HepG2 (cell line): Measurements from ENCODE around the gene NRG3. TPM values are rescaled to one million over a fixed set of nuclear protein-coding genes. Genes with fewer than 3 reads are reported as not detected.

Experiments used
- ATAC-seq: fragments of 200-7000 bp; cut with Tn5 transposase; 3 replicates; pipeline ENCODE4 v1.9.1; 2020; ENCODE audit warnings: mild to moderate bottlenecking, moderate library complexity
- BruUV-seq: library from RNA; stranded (reverse); fragments of 400-500 nt; replicated peaks from 2 replicates; lab custom pipeline; 2021; lab: Mats Ljungman, UMichigan
- CTCF ChIA-PET: fragments of 300-600 bp; formaldehyde crosslinking; extraction: SDS; loops from one replicate; lab custom pipeline; 2021; ENCODE audit warnings: low total read pairs, inconsistent platforms, low intra/inter-chr PET ratio; lab: Yijun Ruan, JAX
- POLR2A ChIA-PET: fragments of 350-600 bp; sonication (Branson Sonifier 250); formaldehyde crosslinking; loops from one replicate; lab custom pipeline; 2020; ENCODE audit warnings: antibody characterized with exemption, inconsistent platforms; lab: Yijun Ruan, JAX
- DNase-seq: peaks from one replicate; pipeline ENCODE4 v3.0.0-alpha.2; 2015; ENCODE audit warnings: low spot score
- FAIRE-seq: peaks from 3 replicates; lab custom pipeline; 2011; peaks lifted over from hg19 to GRCh38; lab: Jason Lieb, UNC
- H2AFZ ChIP-seq: one replicate; pipeline ENCODE4 v1.6.1; 2011; ENCODE audit warnings: low read length, inconsistent platforms
- H3K27ac ChIP-seq: fragments of 300-600 bp; 3 replicates; pipeline ENCODE4 v1.8.0; 2011; ENCODE audit warnings: mixed run types, mild to moderate bottlenecking, mixed read lengths, low read length, inconsistent platforms; ENCODE audit not compliant: insufficient read depth; ENCODE audit errors: extremely low read length
- H3K27me3 ChIP-seq, 2 experiments: fragments of 200-600 bp in 1 of 2; 2 replicates in 1 of 2; 3 replicates in 1 of 2; pipeline versions ENCODE4 v1.6.0 to v1.8.0; 2011; ENCODE audit warnings: low read length in 2 of 2, mild to moderate bottlenecking in 2 of 2, moderate library complexity in 2 of 2, inconsistent platforms in 1 of 2; ENCODE audit not compliant: insufficient read depth in 2 of 2, control insufficient read depth in 1 of 2
- H3K36me3 ChIP-seq, 2 experiments: fragments of 200-600 bp in 1 of 2; replicated peaks in 1 of 2; 2 replicates in 1 of 2; 3 replicates in 1 of 2; pipeline versions ENCODE4 v1.5.1 to v1.8.0; 2011; ENCODE audit warnings: low read length in 2 of 2, inconsistent platforms in 1 of 2; ENCODE audit not compliant: insufficient read depth in 2 of 2, control insufficient read depth in 1 of 2
- H3K4me1 ChIP-seq: 2 replicates; pipeline ENCODE4 v1.5.1; 2012; ENCODE audit warnings: low read length, inconsistent platforms; ENCODE audit not compliant: insufficient read depth
- H3K4me2 ChIP-seq: 2 replicates; pipeline ENCODE4 v1.6.0; 2011; ENCODE audit warnings: low read depth, low read length, inconsistent platforms
- H3K4me3 ChIP-seq, 3 experiments: fragments of 200-600 bp in 1 of 3; sonication (generic), shearing (Covaris generic) in 1 of 3; replicated peaks in 1 of 3; 2 replicates each; pipeline ENCODE4 v1.5.1; 2011 to 2016; ENCODE audit warnings: low read length in 3 of 3, inconsistent platforms in 2 of 3, low read depth in 2 of 3, mild to moderate bottlenecking in 2 of 3, control low read depth in 1 of 3, mixed read lengths in 1 of 3; ENCODE audit not compliant: insufficient read depth in 1 of 3
- H3K79me2 ChIP-seq: one replicate; pipeline ENCODE4 v1.6.1; 2011; ENCODE audit warnings: low read length, inconsistent platforms; ENCODE audit not compliant: insufficient read depth
- H3K9ac ChIP-seq: 2 replicates; pipeline ENCODE4 v1.6.0; 2011; ENCODE audit warnings: mild to moderate bottlenecking, low read depth, low read length, inconsistent platforms; ENCODE audit not compliant: insufficient read depth
- H3K9me3 ChIP-seq: 2 replicates; pipeline ENCODE4 v1.5.1; 2012; ENCODE audit warnings: mild to moderate bottlenecking, low read length
- H4K20me1 ChIP-seq: 2 replicates; pipeline ENCODE4 v1.6.0; 2011; ENCODE audit warnings: inconsistent platforms, mild to moderate bottlenecking, low read length, moderate library complexity; ENCODE audit not compliant: insufficient read depth
- AKAP8 ChIP-seq: sonication (generic); formaldehyde crosslinking; IDR thresholded peaks from 2 replicates; pipeline ENCODE4 v1.5.1; 2020; ENCODE audit warnings: mild to moderate bottlenecking, missing genetic modification reagents
- HNRNPUL1 ChIP-seq: fragments of 200-400 bp; formaldehyde crosslinking; IDR thresholded peaks from 2 replicates; pipeline ENCODE4 v1.6.1; 2017; ENCODE audit warnings: low read depth, mild to moderate bottlenecking, low read length, moderate library complexity
- MAFF ChIP-seq: IDR thresholded peaks from 2 replicates; pipeline ENCODE4 v1.6.1; 2011; ENCODE audit warnings: low read depth, low read length, improper control_type of control experiment
- MIER2 ChIP-seq: IDR thresholded peaks from 2 replicates; pipeline ENCODE4 v1.6.1; 2016; ENCODE audit warnings: missing biosample characterization, missing genetic modification reagents
- ONECUT2 ChIP-seq: sonication (generic); formaldehyde crosslinking; IDR thresholded peaks from 2 replicates; pipeline ENCODE4 v1.4.0; 2020; ENCODE audit warnings: missing genetic modification reagents
- SOX5 ChIP-seq: IDR thresholded peaks from 2 replicates; pipeline ENCODE4 v1.6.1; 2016; ENCODE audit warnings: borderline replicate concordance
- WIZ ChIP-seq: sonication (generic); formaldehyde crosslinking; IDR thresholded peaks from 2 replicates; pipeline ENCODE4 v1.5.1; 2020; ENCODE audit warnings: mild to moderate bottlenecking, missing genetic modification reagents
- ZNF335 ChIP-seq: sonication (generic); formaldehyde crosslinking; IDR thresholded peaks from 2 replicates; pipeline ENCODE4 v1.4.0; 2020; ENCODE audit warnings: missing genetic modification reagents
- ZNF383 ChIP-seq: sonication (generic); formaldehyde crosslinking; IDR thresholded peaks from 2 replicates; pipeline ENCODE4 v1.4.0; 2020; ENCODE audit warnings: missing genetic modification reagents, mild to moderate bottlenecking, borderline replicate concordance
- WGBS: methylation state at CpG from one replicate; pipeline ENCODE4 v1.1.6; 2017; ENCODE audit warnings: low lambda C conversion rate; 5-methylcytosine and 5-hydroxymethylcytosine counted together
- in situ Hi-C: cut with HindIII; loops from 2 replicates; pipeline ENCODE4 v1.10.0; 2017; ENCODE audit warnings: low pct_unique_long_range_greater_than_20kb; ENCODE audit not compliant: extremely low pct_ligation_motif_present
- intact Hi-C: fragments of 100-400 bp; cut with micrococcal nuclease; formaldehyde crosslinking; loops from one replicate; pipeline ENCODE4 v1.10.0; 2022; ENCODE audit not compliant: unreplicated experiment
- polyA plus RNA-seq, 8 experiments: library from polyadenylated mRNA; depleted of rRNA in 3 of 8; stranded (reverse) in 7 of 8; unstranded in 1 of 8; fragments of >200 nt; fragmentation: Illumina TruSeq in 4 of 8; extraction: Trizol in 4 of 8; gene quantifications; 2 replicates each; pipeline versions ENCODE4 v1.2.1 to v1.2.3, GENCODE V29; 2011 to 2016; ENCODE audit warnings: low read depth in 4 of 8, missing spikeins in 1 of 8, mixed read lengths in 1 of 8; ENCODE audit not compliant: insufficient read depth in 1 of 8
- total RNA-seq, 5 experiments: library from RNA; depleted of rRNA; stranded (reverse); fragments of >200 nt; fragmentation: Illumina TruSeq; extraction: Trizol; gene quantifications; 2 replicates each; pipeline ENCODE4 v1.2.3, GENCODE V29; 2016; ENCODE audit warnings: low read depth in 1 of 5
- TF ChIP-seq, protein P1 (sequence below): sonication (generic); formaldehyde crosslinking; IDR thresholded peaks from 2 replicates; pipeline ENCODE4 v1.4.0; 2020; ENCODE audit warnings: missing genetic modification reagents
- TF ChIP-seq, protein P2 (sequence below): sonication (generic); formaldehyde crosslinking; IDR thresholded peaks from 2 replicates; pipeline ENCODE4 v1.4.0; 2020; ENCODE audit warnings: missing genetic modification reagents, low read depth, mild to moderate bottlenecking, borderline replicate concordance

The NRG3 gene
- total and polyA plus RNA-seq, 2 of the 13 experiments (the other 11 are each of a cell fraction or from before 2014, with no cell fraction given) = not detected

GRCh38 chr10:82240408-82240807 is 365.4 kb downstream of the NRG3 start:
- FAIRE-seq = no peak

More at GRCh38 chr10:82240408-82240807, 365.4 kb downstream of the NRG3 start:
- 7% methylated on average over 3 of the region's 3 CpGs for WGBS
- Histone ChIP-seq H2AFZ (no peak overlapping the region), H3K9me3 (peaks cover 80% of the 10 kb centered on the region), H4K20me1 (no peaks in the 10 kb centered on the region), H3K27ac (no peak overlapping the region), H3K9ac (no peak overlapping the region), H3K79me2 (no peaks in the 10 kb centered on the region), H3K4me2 (no peak overlapping the region), H3K36me3 (no peaks in the 10 kb centered on the region), H3K4me3 (no peak overlapping the region), H3K27me3 (no peaks in the 10 kb centered on the region), H3K4me1 (no peaks in the 10 kb centered on the region)
- DNase-seq (no peak), ATAC-seq (no peak)
- intact Hi-C loops (no loop called here), in situ Hi-C loops (no loop called here)
- no TSS peak for BruUV-seq
- no peak for TF ChIP-seq SOX5
- no peak for TF ChIP-seq ONECUT2 (CRISPR knock-in tag)
- TF ChIP-seq HNRNPUL1 = no peak
- TF ChIP-seq ZNF335 (CRISPR knock-in tag) = no peak
- TF ChIP-seq, protein P1, sequence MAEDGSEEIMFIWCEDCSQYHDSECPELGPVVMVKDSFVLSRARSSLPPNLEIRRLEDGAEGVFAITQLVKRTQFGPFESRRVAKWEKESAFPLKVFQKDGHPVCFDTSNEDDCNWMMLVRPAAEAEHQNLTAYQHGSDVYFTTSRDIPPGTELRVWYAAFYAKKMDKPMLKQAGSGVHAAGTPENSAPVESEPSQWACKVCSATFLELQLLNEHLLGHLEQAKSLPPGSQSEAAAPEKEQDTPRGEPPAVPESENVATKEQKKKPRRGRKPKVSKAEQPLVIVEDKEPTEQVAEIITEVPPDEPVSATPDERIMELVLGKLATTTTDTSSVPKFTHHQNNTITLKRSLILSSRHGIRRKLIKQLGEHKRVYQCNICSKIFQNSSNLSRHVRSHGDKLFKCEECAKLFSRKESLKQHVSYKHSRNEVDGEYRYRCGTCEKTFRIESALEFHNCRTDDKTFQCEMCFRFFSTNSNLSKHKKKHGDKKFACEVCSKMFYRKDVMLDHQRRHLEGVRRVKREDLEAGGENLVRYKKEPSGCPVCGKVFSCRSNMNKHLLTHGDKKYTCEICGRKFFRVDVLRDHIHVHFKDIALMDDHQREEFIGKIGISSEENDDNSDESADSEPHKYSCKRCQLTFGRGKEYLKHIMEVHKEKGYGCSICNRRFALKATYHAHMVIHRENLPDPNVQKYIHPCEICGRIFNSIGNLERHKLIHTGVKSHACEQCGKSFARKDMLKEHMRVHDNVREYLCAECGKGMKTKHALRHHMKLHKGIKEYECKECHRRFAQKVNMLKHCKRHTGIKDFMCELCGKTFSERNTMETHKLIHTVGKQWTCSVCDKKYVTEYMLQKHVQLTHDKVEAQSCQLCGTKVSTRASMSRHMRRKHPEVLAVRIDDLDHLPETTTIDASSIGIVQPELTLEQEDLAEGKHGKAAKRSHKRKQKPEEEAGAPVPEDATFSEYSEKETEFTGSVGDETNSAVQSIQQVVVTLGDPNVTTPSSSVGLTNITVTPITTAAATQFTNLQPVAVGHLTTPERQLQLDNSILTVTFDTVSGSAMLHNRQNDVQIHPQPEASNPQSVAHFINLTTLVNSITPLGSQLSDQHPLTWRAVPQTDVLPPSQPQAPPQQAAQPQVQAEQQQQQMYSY (CRISPR knock-in tag) = no peak
- TF ChIP-seq, protein P2, sequence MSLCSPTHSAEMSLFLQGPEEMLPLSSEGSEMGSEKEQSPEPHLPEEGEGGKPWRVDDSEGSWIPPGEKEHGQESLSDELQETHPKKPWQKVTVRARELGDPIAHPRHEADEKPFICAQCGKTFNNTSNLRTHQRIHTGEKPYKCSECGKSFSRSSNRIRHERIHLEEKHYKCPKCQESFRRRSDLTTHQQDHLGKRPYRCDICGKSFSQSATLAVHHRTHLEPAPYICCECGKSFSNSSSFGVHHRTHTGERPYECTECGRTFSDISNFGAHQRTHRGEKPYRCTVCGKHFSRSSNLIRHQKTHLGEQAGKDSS (CRISPR knock-in tag) = no peak
- no peak for TF ChIP-seq ZNF383 (CRISPR knock-in tag)
- no peak for TF ChIP-seq WIZ (CRISPR knock-in tag)
- TF ChIP-seq MAFF = no peak
- TF ChIP-seq AKAP8 (CRISPR knock-in tag) = no peak
- TF ChIP-seq MIER2 (CRISPR knock-in tag) = no peak
- ChIA-PET CTCF (no interaction called here), POLR2A (no interaction called here)
